ENCODE measurements around the gene DHX38.

DHX38 gene

DNA sequence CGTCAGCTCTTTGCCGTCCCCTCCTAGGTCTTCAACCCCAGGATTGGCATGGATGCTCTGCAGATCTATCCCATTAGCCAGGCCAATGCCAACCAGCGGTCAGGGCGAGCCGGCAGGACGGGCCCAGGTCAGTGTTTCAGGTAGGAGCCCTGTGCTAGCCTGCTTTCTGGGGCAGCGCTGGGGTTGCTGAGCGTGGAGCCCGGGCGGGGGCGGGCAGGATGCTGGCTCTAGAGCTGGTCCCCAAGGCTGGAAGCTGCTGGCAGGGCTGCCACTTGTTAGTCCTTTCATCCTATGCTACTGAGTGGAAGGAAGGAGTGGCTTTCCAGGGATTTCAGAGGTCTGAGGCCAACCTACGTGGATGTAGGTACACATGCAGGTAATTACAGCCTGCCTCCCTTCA is 12.3 kb downstream of the DHX38 start:
- TF ChIP-seq, protein P1, sequence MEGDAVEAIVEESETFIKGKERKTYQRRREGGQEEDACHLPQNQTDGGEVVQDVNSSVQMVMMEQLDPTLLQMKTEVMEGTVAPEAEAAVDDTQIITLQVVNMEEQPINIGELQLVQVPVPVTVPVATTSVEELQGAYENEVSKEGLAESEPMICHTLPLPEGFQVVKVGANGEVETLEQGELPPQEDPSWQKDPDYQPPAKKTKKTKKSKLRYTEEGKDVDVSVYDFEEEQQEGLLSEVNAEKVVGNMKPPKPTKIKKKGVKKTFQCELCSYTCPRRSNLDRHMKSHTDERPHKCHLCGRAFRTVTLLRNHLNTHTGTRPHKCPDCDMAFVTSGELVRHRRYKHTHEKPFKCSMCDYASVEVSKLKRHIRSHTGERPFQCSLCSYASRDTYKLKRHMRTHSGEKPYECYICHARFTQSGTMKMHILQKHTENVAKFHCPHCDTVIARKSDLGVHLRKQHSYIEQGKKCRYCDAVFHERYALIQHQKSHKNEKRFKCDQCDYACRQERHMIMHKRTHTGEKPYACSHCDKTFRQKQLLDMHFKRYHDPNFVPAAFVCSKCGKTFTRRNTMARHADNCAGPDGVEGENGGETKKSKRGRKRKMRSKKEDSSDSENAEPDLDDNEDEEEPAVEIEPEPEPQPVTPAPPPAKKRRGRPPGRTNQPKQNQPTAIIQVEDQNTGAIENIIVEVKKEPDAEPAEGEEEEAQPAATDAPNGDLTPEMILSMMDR (IDR thresholded peaks at IDR 0.05; ENCODE audit: low read depth, low read length) = no peak
- no peak overlapping the region for H3K4me3 ChIP-seq (ENCODE audit: low read depth, low read length)

DNA sequence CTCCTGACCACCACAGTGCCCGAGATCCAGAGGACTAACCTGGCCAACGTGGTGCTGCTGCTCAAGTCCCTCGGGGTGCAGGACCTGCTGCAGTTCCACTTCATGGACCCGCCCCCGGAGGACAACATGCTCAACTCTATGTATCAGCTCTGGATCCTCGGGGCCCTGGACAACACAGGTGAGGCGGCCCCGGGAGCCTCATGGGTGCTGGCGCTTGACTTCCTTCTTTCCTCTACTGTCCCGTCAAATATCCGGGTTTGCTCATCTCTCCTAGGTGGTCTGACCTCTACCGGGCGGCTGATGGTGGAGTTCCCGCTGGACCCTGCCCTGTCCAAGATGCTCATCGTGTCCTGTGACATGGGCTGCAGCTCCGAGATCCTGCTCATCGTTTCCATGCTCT is 13.7 kb downstream of the DHX38 start:
- no peak overlapping the region for H3K4me3 ChIP-seq (ENCODE audit: low read depth, low read length)
- TF ChIP-seq, protein P1 (IDR thresholded peaks at IDR 0.05; ENCODE audit: low read depth, low read length) = no peak

DNA sequence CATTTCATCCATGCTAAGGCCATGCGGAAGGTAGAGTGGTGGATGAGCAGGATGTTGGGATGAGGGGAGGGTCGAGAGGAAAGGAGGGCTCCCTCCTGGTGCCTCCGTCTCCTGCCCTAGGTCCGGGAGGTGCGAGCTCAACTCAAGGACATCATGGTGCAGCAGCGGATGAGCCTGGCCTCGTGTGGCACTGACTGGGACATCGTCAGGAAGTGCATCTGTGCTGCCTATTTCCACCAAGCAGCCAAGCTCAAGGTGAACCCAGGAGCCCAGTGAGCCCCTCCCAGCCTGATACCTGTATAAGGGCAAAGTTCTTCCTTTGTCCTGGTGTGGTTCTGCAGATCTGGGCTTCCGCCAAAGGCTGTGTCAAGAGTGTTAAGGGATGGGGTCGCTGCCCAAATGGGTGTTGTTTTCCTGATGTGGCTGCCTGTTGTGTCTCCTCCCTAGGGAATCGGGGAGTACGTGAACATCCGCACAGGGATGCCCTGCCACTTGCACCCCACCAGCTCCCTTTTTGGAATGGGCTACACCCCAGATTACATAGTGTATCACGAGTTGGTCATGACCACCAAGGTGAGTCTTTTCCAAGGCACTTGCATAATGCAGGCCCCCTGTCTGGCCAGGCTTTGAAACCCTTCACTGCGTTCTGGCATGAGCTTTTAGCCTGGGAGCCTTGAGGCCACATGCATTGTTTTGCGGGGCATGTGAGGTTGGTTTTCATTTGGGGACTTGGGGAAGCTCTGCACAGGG is 14.9 kb downstream of the DHX38 start:
- TF ChIP-seq, protein P1 (IDR thresholded peaks at IDR 0.05; ENCODE audit: low read depth, low read length) = no peak
- no peak overlapping the region for H3K4me3 ChIP-seq (ENCODE audit: low read depth, low read length)

DNA sequence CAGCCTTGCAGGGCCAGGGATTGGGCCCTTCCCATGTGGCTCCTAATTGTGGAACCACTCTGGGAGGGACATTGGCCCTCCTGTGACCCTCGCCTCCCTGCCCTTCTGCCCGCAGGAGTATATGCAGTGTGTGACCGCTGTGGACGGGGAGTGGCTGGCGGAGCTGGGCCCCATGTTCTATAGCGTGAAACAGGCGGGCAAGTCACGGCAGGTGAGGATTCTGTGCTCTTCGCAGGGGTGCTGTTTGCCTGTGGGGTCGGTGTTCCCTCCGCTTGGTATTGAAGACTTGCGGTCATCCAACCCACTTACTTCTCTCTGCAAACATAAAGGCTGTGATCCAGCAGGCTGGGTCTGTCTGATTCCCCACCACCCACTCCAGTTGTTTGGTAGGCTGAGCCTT is 15.7 kb downstream of the DHX38 start:
- TF ChIP-seq, protein P1 (IDR thresholded peaks at IDR 0.05; ENCODE audit: low read depth, low read length) = no peak
- no peak overlapping the region for H3K4me3 ChIP-seq (ENCODE audit: low read depth, low read length)

DNA sequence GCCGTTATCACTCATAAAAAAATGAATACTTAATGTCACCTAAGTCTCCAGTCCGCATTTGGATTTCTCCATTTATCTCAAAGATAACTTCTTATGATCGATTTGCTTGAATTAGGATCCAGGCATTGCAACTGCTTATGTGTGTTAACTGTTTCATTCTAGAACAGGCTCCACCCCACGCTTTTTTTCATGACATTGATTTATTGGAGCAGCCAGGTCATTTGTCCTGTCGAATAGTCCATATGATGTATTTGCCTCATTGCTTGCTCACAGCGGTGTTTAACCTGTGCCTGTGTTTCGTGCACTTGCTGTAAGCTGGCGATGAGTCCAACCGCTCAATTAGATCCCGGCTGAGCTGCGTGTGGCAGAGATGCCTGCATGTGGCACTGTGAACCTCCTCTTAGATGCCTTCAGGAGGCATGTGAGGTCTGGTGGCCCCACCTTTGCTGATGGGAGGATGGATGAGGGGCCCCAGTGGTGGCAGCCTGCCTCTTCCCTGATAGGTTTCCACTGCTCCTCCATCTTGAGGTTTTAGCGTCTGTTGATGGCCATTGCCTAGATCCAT is 16.4 kb downstream of the DHX38 start:
- TF ChIP-seq, protein P1 (IDR thresholded peaks at IDR 0.05; ENCODE audit: low read depth, low read length) = no peak
- no peak overlapping the region for H3K4me3 ChIP-seq (ENCODE audit: low read depth, low read length)

DNA sequence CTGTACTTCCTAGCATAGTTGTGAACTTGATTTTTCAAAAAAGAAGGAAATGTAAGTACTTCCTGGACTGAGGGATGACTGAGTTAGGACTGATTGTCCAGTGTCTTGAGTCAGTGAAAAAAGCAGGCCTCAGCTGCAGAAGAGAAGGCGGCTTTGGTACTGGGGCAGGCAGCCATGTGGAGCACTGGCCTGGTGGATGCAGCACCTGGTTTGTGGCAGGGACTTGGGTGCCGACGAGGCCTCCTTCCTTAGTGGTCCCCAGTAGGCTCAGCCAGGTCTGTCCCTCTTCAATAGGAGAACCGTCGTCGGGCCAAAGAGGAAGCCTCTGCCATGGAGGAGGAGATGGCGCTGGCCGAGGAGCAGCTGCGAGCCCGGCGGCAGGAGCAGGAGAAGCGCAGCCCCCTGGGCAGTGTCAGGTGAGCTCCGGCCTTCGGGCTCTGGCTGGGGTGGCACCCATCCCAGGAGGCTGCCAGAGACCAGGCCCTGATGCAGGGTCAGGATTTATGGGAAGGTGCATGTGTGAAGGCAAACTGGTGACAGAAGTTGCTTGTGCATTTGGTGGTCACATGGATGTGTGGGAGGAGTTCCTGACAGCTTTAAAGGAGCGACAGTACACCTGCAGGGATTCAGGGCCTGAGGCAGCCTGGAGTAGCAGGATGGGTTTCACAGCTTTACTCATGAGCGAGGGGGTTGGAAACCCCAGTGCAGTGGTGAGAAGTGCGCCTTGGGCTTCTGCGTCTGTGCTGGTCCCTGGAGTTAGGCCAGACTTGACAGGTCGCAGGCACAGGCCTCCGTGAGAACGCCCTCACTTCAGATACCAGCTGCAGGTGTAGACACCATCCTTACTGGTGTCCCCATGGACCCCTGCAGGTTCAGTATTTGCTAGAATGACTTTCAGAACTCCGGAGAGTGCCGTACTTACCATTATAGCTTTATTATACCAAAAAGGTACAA is 17.3 kb downstream of the DHX38 start:
- TF ChIP-seq, protein P1 (IDR thresholded peaks at IDR 0.05; ENCODE audit: low read depth, low read length) = no peak
- no peak overlapping the region for H3K4me3 ChIP-seq (ENCODE audit: low read depth, low read length)

All from WI38 (cell line).